OCI-LY7 (cell line): ENCODE measurements around the gene DOCK9. TPM values are rescaled to one million over a fixed set of nuclear protein-coding genes. Genes with fewer than 3 reads are reported as not detected.
A peak's percentile ranks its signal among the peaks of the same experiment; 100 is the strongest.

Experiments
- Bru-seq: library from RNA; stranded (reverse); fragments of 400-500 nt; gene quantifications from one replicate; lab custom pipeline; 2021; lab: Mats Ljungman, UMichigan
- BruChase-seq, 2 experiments: library from RNA; stranded (reverse); fragments of 400-500 nt; gene quantifications; one replicate each; lab custom pipeline; 2021; lab: Mats Ljungman, UMichigan
- BruUV-seq: library from RNA; stranded (reverse); fragments of 400-500 nt; replicated peaks from 2 replicates; lab custom pipeline; 2021; lab: Mats Ljungman, UMichigan
- CTCF ChIA-PET: fragments of 300-600 bp; sonication (Branson Sonifier 250); formaldehyde crosslinking; loops from one replicate; lab custom pipeline; 2022; ENCODE audit warnings: antibody characterized with exemption; ENCODE audit not compliant: unreplicated experiment; lab: Charles Lee
- POLR2A ChIA-PET: fragments of 300-600 bp; sonication (Branson Sonifier 250); formaldehyde crosslinking; loops from one replicate; lab custom pipeline; 2022; ENCODE audit warnings: antibody characterized with exemption; lab: Charles Lee
- DNase-seq: peaks from one replicate; pipeline ENCODE4 v3.0.0-alpha.2; 2015; ENCODE audit warnings: low spot score
- H2AFZ ChIP-seq: fragments of 200-600 bp; sonication (generic), shearing (Covaris generic); 2 replicates; pipeline ENCODE4 v1.6.1; 2014; ENCODE audit warnings: mild to moderate bottlenecking, antibody characterized with exemption, low read length, moderate library complexity
- H3K27ac ChIP-seq: fragments of 200-600 bp; sonication (generic); 2 replicates; pipeline ENCODE4 v1.5.1; 2014; ENCODE audit warnings: mixed run types, low read depth, mild to moderate bottlenecking, moderate library complexity, low read length, inconsistent platforms; ENCODE audit not compliant: poor library complexity, severe bottlenecking
- H3K36me3 ChIP-seq: fragments of 200-600 bp; sonication (generic); 2 replicates; pipeline ENCODE4 v1.6.1; 2014; ENCODE audit warnings: mild to moderate bottlenecking, antibody characterized with exemption, low read length, moderate library complexity, mixed read lengths; ENCODE audit not compliant: insufficient read depth
- H3K4me1 ChIP-seq: fragments of 200-600 bp; sonication (generic); 2 replicates; pipeline ENCODE4 v1.5.1; 2014; ENCODE audit warnings: mild to moderate bottlenecking, low read length; ENCODE audit not compliant: insufficient read depth, poor library complexity, severe bottlenecking
- H3K4me2 ChIP-seq: fragments of 200-600 bp; sonication (generic); 2 replicates; pipeline ENCODE4 v1.6.1; 2014; ENCODE audit warnings: mild to moderate bottlenecking, low read length
- H3K4me3 ChIP-seq: fragments of 200-600 bp; sonication (generic); 2 replicates; pipeline ENCODE4 v1.5.1; 2014; ENCODE audit warnings: mild to moderate bottlenecking, low read depth, low read length; ENCODE audit not compliant: poor library complexity, severe bottlenecking
- H3K79me2 ChIP-seq: fragments of 200-600 bp; sonication (generic); 2 replicates; pipeline ENCODE4 v1.6.1; 2016; ENCODE audit warnings: low read depth, mild to moderate bottlenecking, low read length, moderate library complexity, mixed read lengths; ENCODE audit not compliant: insufficient read depth
- H3K9me2 ChIP-seq: fragments of 200-600 bp; sonication (generic); 2 replicates; pipeline ENCODE4 v1.6.1; 2016; ENCODE audit warnings: mild to moderate bottlenecking, low read length, mixed read lengths; ENCODE audit not compliant: insufficient read depth
- H3K9me3 ChIP-seq: fragments of 200-600 bp; sonication (generic); 2 replicates; pipeline ENCODE4 v1.6.1; 2014; ENCODE audit warnings: mild to moderate bottlenecking, mixed run types, low read length, mixed read lengths
- H4K20me1 ChIP-seq: fragments of 200-600 bp; sonication (generic); 2 replicates; pipeline ENCODE4 v1.6.1; 2014; ENCODE audit warnings: mild to moderate bottlenecking, antibody characterized with exemption, low read length, moderate library complexity, mixed read lengths; ENCODE audit not compliant: insufficient read depth
- CTCF ChIP-seq: fragments of 200-600 bp; sonication (generic); conservative IDR thresholded peaks from 2 replicates; pipeline ENCODE4 v1.5.1; 2014; ENCODE audit warnings: mild to moderate bottlenecking, antibody characterized with exemption, low read length, moderate library complexity, mixed read lengths
- EZH2phosphoT487 ChIP-seq: fragments of 200-600 bp; sonication (generic); IDR thresholded peaks from 2 replicates; pipeline ENCODE4 v1.6.1; 2018; ENCODE audit warnings: low read depth, borderline replicate concordance, mild to moderate bottlenecking, mixed run types, antibody characterized with exemption, low read length, moderate library complexity, mixed read lengths
- intact Hi-C: fragments of 100-400 bp; cut with micrococcal nuclease; formaldehyde crosslinking; loops from one replicate; pipeline ENCODE4 v1.10.0; 2022; ENCODE audit not compliant: unreplicated experiment
- long read RNA-seq: library from polyadenylated mRNA; stranded (forward); transcript quantifications from one replicate; pipeline ENCODE4 v2.0.0, GENCODE V29; 2022
- total RNA-seq, 2 experiments: library from RNA; depleted of rRNA in 1 of 2; stranded (reverse); fragments of >200 nt in 1 of 2; shearing (Covaris generic) in 1 of 2; gene quantifications; 2 replicates each; pipeline ENCODE4 v1.2.3, GENCODE V29; 2014 to 2022

Gene DOCK9
- 19.3 and 24.0 TPM in 2 replicates for total RNA-seq (2014; rRNA removed; shearing (Covaris generic))
- 28.0 and 35.9 TPM in 2 replicates for total RNA-seq (2022)
- percentile 63 among the genes with signal in this experiment for Bru-seq, nascent RNA
- percentile 63 among the genes with signal in this experiment for BruChase-seq, experiment 1, labeled RNA remaining after a 6-hour chase
- percentile 61 among the genes with signal in this experiment for BruChase-seq, experiment 2, labeled RNA remaining after a 2-hour chase
- long read RNA-seq, full-length matches to known transcripts, result 1 of 20 reads
- long read RNA-seq, partial matches to known transcripts, result 6 of 20 reads
- long read RNA-seq, other reads (novel, unspliced or antisense), result 13 of 20 reads

GRCh38 chr13:98977568-98978265 is at the start of gene DOCK9:
TSS of gene DOCK9 (minus strand) at chr13:98978064. CDS start at chr13:98977909, 155 bp downstream.
- Histone ChIP-seq H4K20me1 (no peaks in the 10 kb centered on the region), H3K79me2 (no peaks in the 10 kb centered on the region), H3K4me3 (no peak within 1 kb of the TSS), H3K9me3 (no peaks in the 10 kb centered on the region), H2AFZ (no peak within 1 kb of the TSS), H3K4me2 (no peak within 1 kb of the TSS), H3K27ac (no peak within 1 kb of the TSS), H3K9me2 (no peaks in the 10 kb centered on the region), H3K4me1 (peaks cover 23% of the 10 kb centered on the region), H3K36me3 (no peaks in the 10 kb centered on the region)
- no peak for DNase-seq
- ChIA-PET CTCF (no interaction called here), POLR2A (no interaction called here)
- intact Hi-C loops, result no loop called here
- TF ChIP-seq CTCF (no peak), EZH2phosphoT487 (no peak)
- BruUV-seq, result no TSS peak

- Histone ChIP-seq H2AFZ (no peak overlapping the region), H3K4me2 (no peak overlapping the region), H4K20me1 (no peaks in the 10 kb centered on the region), H3K9me2 (no peaks in the 10 kb centered on the region), H3K36me3 (no peaks in the 10 kb centered on the region; the same call in 1 of the 2 replicates), H3K4me1 (no peaks in the 10 kb centered on the region), H3K27ac (no peak overlapping the region), H3K4me3 (no peak overlapping the region), H3K79me2 (no peaks in the 10 kb centered on the region), H3K9me3 (no peaks in the 10 kb centered on the region; the same call in 1 of the 2 replicates)
- TF ChIP-seq EZH2phosphoT487, result no peak
- no peak for TF ChIP-seq CTCF
- intact Hi-C loops, result no loop called here
- no TSS peak for BruUV-seq
- DNase-seq, result no peak
- CTCF ChIA-PET, result no interaction called here
- POLR2A ChIA-PET, result no interaction called here
These were observed 49.4 kb upstream of the DOCK9 start for GRCh38 chr13:99027260-99027659.
